GM12878 (cell line): ENCODE measurements around the gene SARDH. TPM values are rescaled to one million over a fixed set of nuclear protein-coding genes. Genes with fewer than 3 reads are reported as not detected.

ENCODE experiments used
- ATAC-seq: fragments of 200-7000 bp; cut with Tn5 transposase; 3 replicates; pipeline ENCODE4 v1.9.1; 2020; ENCODE audit warnings: mild to moderate bottlenecking, moderate library complexity
- BruUV-seq: library from RNA; stranded (reverse); fragments of 400-500 nt; replicated peaks from 2 replicates; lab custom pipeline; 2021; lab: Mats Ljungman, UMichigan
- CTCF ChIA-PET: fragments of 300-600 bp; sonication (Branson Sonifier 250); formaldehyde crosslinking; extraction: SDS; loops from one replicate; lab custom pipeline; 2021; ENCODE audit warnings: inconsistent platforms; lab: Yijun Ruan, JAX
- POLR2A ChIA-PET: fragments of 350-600 bp; formaldehyde crosslinking; extraction: SDS; loops from one replicate; lab custom pipeline; 2021; ENCODE audit warnings: inconsistent platforms; lab: Charles Lee
- RAD21 ChIA-PET: fragments of 300-600 bp; sonication (Branson Sonifier 250); formaldehyde crosslinking; loops from one replicate; lab custom pipeline; 2023; ENCODE audit warnings: antibody characterized with exemption; ENCODE audit not compliant: unreplicated experiment; lab: Charles Lee
- SMC1A ChIA-PET: fragments of 300-600 bp; sonication (Branson Sonifier 250); formaldehyde crosslinking; loops from one replicate; lab custom pipeline; 2023; ENCODE audit not compliant: unreplicated experiment, uncharacterized antibody; lab: Charles Lee
- DNase-seq: peaks from one replicate; pipeline ENCODE4 v3.0.0-alpha.2; 2011; ENCODE audit warnings: low read depth, low spot score
- FAIRE-seq: peaks from 3 replicates; lab custom pipeline; 2011; peaks lifted over from hg19 to GRCh38; lab: Jason Lieb, UNC
- H2AFZ ChIP-seq: 2 replicates; pipeline ENCODE4 v1.6.0; 2011; ENCODE audit warnings: low read depth, low read length, control low read depth; ENCODE audit not compliant: control insufficient read depth
- H3K27ac ChIP-seq: 2 replicates; pipeline ENCODE4 v1.5.1; 2011; ENCODE audit warnings: control low read depth; ENCODE audit not compliant: control insufficient read depth, insufficient read depth
- H3K27me3 ChIP-seq, 2 experiments: replicated peaks in 1 of 2; 2 replicates each; pipeline versions ENCODE4 v1.6.0 to v1.6.1; 2011; ENCODE audit warnings: low read length in 1 of 2; ENCODE audit not compliant: control insufficient read depth in 2 of 2, insufficient read depth in 2 of 2
- H3K36me3 ChIP-seq, 2 experiments: 2 replicates each; pipeline ENCODE4 v1.5.1; 2011; ENCODE audit warnings: low read length in 1 of 2; ENCODE audit not compliant: control insufficient read depth in 2 of 2, insufficient read depth in 2 of 2
- H3K4me1 ChIP-seq: 2 replicates; pipeline ENCODE4 v1.6.1; 2011; ENCODE audit warnings: mild to moderate bottlenecking, low read length, moderate library complexity, mixed read lengths; ENCODE audit not compliant: control insufficient read depth, insufficient read depth
- H3K4me2 ChIP-seq: 2 replicates; pipeline ENCODE4 v1.6.0; 2011; ENCODE audit warnings: control low read depth; ENCODE audit not compliant: control insufficient read depth, insufficient read depth
- H3K4me3 ChIP-seq: fragments of 200-600 bp; sonication (generic); 2 replicates; pipeline ENCODE4 v1.5.1; 2016
- H3K79me2 ChIP-seq: 2 replicates; pipeline ENCODE4 v1.6.0; 2011; ENCODE audit warnings: low read length; ENCODE audit not compliant: control insufficient read depth, insufficient read depth
- H3K9ac ChIP-seq: 2 replicates; pipeline ENCODE4 v1.8.0; 2011; ENCODE audit warnings: low read length, control low read depth, mixed read lengths; ENCODE audit not compliant: control insufficient read depth, insufficient read depth
- H3K9me3 ChIP-seq: replicated peaks from 3 replicates; pipeline ENCODE4 v1.5.1; 2011; ENCODE audit warnings: mild to moderate bottlenecking, low read length; ENCODE audit not compliant: control insufficient read depth, insufficient read depth
- H4K20me1 ChIP-seq: 2 replicates; pipeline ENCODE4 v1.6.0; 2011; ENCODE audit not compliant: control insufficient read depth, insufficient read depth
- BHLHE40 ChIP-seq, 2 experiments: fragments of 450-650 bp in 1 of 2; IDR thresholded peaks; 2 replicates each; pipeline ENCODE4 v1.6.1; 2011 to 2017; ENCODE audit warnings: low read depth in 2 of 2, borderline replicate concordance in 1 of 2, improper control_type of control experiment in 1 of 2, low read length in 1 of 2, mild to moderate bottlenecking in 1 of 2
- PKNOX1 ChIP-seq: fragments of 450-650 bp; IDR thresholded peaks from 2 replicates; pipeline ENCODE4 v1.6.1; 2016; ENCODE audit warnings: mild to moderate bottlenecking
- WGBS: methylation state at CpG from one replicate; pipeline ENCODE4 v1.1.6; 2016; ENCODE audit warnings: low lambda C conversion rate; ENCODE audit not compliant: insufficient replicate concordance, insufficient coverage; ENCODE audit errors: missing lambda C conversion rate; 5-methylcytosine and 5-hydroxymethylcytosine counted together
- in situ Hi-C: fragments of 300-500 bp; cut with MboI; formaldehyde crosslinking; loops from 9 replicates; pipeline ENCODE4 v1.14.3; 2018; ENCODE audit warnings: mixed read lengths
- intact Hi-C: fragments of 100-400 bp; cut with micrococcal nuclease; formaldehyde crosslinking; loops from one replicate; pipeline ENCODE4 v1.14.2; 2022; ENCODE audit not compliant: unreplicated experiment
- polyA plus RNA-seq, 11 experiments: library from polyadenylated mRNA; depleted of rRNA in 4 of 11; unstranded in 6 of 11; stranded (reverse) in 5 of 11; fragments of >200 nt; fragmentation: Nextera tagmentation in 4 of 11; fragmentation: Illumina TruSeq in 1 of 11; extraction: Ambion mirVana in 4 of 11; extraction: Trizol in 1 of 11; gene quantifications; 1 replicate in 1 of 11; 2 replicates in 10 of 11; pipeline versions ENCODE4 v1.2.1 to v1.2.3, GENCODE V29; 2011 to 2016; ENCODE audit warnings: inconsistent platforms in 2 of 11, missing spikeins in 2 of 11, low read depth in 1 of 11
- total RNA-seq, 4 experiments: library from RNA; depleted of rRNA in 3 of 4; stranded (reverse); fragments of >200 nt in 3 of 4; fragmentation: Illumina TruSeq in 1 of 4; extraction: Trizol in 1 of 4; gene quantifications; 2 replicates each; pipeline versions ENCODE4 v1.2.1 to v1.2.3, GENCODE V29; 2013 to 2021

SARDH gene
- total and polyA plus RNA-seq, 10 of the 15 experiments (the other 5 are each of a cell fraction or from before 2014, with no cell fraction given), result 0.03 to 0.15 (median 0.10) TPM; not detected in 6

GRCh38 chr9:133713150-133713959 lies 24.8 kb downstream of the SARDH start:
- WGBS, result 31% methylated on average over 23 of the region's 25 CpGs
- RAD21 ChIA-PET, result no interaction called here
- no peak for FAIRE-seq

More at GRCh38 chr9:133713150-133713959, 24.8 kb downstream of the SARDH start:
- ChIA-PET CTCF (interaction anchor here (1.4 kb wide), 1 partner anchor 281 kb away, joined by 4 read pairs; no protein-coding TSS in a partner anchor), SMC1A (no interaction called here), POLR2A (no interaction called here)
- Histone ChIP-seq H3K4me2 (no peak overlapping the region), H3K4me3 (no peak overlapping the region), H3K36me3 (no peaks in the 10 kb centered on the region), H4K20me1 (no peaks in the 10 kb centered on the region), H3K9ac (no peak overlapping the region), H3K27me3 (no peaks in the 10 kb centered on the region; a peak in 3 of 4 replicates), H3K79me2 (no peaks in the 10 kb centered on the region), H3K27ac (no peak overlapping the region), H3K9me3 (no peaks in the 10 kb centered on the region), H3K4me1 (peaks cover 4% of the 10 kb centered on the region), H2AFZ (no peak overlapping the region)
- ATAC-seq (no peak), DNase-seq (no peak)
- intact Hi-C loops (no loop called here), in situ Hi-C loops (no loop called here)
- BruUV-seq, result no TSS peak
- TF ChIP-seq BHLHE40 (IDR thresholded peaks at IDR 0.05; ENCODE audit: borderline replicate concordance in 1 of 2, low read depth in 2 of 2, low read length in 1 of 2) (0 out of 4 replicates have a peak, but pooled peaks of 1 of the 2 experiments have one; percentile 14), PKNOX1 (no peak)
